NCI-H1694 (cell line): ENCODE results near the gene S100A6.

Experiments used
- DNase-seq: peaks from one replicate; lab custom pipeline; 2025; lab: John Stamatoyannopoulos, UW

The S100A6 gene

DNA sequence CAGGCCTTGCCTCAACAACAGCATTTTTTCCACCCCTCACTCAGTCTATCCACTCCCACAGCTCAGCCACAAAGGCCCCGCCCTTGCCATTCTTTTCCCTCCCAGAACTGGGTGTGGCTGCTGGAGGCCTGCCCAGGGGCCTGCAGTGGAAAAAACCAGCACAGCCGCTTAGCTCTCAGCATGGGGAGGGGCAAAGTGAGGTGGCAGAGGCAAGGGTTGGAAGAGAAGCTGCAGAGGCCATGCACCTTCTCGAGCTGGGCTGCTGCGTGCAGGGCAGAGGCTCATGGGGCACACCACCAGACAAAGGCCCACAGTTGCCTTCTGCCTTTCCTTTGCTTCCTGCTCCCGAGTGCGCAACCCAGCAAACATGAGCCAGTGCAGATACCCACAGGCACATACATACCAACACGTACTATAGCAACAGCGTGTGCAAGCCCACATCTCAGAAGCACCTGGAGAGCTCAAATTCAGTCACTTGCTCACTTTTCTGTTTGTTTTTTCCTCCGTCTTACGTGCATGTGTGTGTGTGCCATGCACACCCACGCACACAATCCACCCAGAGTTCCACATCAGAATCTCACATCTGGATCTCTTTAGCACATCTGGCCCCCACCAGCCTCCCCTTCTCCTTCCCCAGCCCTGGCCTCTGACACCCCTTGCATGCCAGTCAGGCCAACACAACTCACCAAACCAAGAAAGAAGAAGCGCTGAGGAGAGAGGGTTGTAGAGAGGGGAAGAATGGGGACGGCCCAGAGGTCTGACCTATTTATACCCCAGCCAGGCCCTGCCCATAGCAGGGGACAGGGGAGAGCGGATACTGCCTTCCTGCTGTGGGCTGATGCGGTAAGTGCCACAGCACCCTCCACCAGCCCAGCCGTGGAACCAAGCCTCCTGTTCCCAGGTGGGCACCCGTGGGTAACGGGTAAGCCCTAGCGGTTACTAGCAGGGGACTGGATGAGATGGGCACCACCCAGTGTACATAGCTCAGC is 9.6 kb upstream of the S100A6 start, which contains the start of gene S100A4:
Gene S100A4 (minus strand): TSS at position 740 of the 989 bp plus-strand sequence. CDS start 1,012 bp downstream, outside the sequence.
- peak; percentile 98 for DNase-seq

GRCh38 chr1:153544453-153545066 is 8.8 kb upstream of the S100A6 start:
- DNase-seq = no peak

- DNase-seq = no peak
Measured at GRCh38 chr1:153543736-153544135, 7.9 kb upstream of the S100A6 start.

- DNase-seq = no peak
Measured at GRCh38 chr1:153542956-153543711, 7.3 kb upstream of the S100A6 start.

DNA sequence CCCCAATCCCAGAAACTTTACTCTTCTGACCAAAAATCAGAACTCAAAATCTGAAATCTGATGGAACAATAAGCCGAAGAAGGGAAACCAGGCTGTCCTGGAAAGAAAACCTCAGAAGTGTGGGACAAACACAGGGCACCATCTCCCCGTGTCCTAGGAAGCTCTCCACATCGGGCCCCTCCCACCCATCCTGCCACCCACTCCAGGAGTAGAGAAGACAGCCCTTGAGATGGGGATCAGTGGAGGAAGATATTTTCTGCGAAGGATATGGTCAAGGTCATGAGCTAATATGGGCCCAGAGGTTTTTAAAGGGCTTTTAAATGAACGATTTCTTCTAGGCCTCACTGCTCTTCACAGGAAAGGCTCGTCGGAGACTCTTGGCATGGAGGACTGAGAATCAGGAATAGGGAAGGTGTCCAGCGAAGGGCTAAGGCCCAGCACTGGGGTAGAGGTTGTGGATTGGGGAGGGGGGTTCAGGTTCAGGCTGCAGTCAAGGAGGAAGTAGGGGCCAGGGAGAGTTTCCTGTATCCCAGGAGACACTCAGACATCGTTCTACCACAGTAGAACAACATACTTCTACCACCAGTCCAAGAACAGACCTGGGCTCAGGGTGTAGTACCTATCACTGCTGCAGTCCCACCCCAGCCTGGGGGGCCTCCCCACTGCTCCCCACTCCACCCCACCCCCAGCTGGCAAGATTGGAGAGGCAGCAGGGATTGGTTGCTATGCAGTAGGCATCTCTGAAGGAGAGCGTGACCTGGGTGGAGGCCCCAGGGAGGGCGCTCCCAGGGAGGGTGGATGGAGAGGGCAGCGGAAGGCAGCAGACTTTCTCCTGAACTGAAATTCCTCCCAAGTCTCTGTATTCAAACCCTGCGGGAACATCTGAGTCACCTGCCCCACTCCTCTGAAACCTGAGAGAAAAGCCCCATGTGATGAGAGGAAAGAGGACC is 6.1 kb upstream of the S100A6 start:
- DNase-seq = no peak

GRCh38 chr1:153540394-153541361 is 4.9 kb upstream of the S100A6 start, which contains the start of gene S100A5:
Gene S100A5, minus strand, starts transcription at chr1:153540934. Its CDS starts 743 bp downstream, at chr1:153540191.
- no peak for DNase-seq

DNA sequence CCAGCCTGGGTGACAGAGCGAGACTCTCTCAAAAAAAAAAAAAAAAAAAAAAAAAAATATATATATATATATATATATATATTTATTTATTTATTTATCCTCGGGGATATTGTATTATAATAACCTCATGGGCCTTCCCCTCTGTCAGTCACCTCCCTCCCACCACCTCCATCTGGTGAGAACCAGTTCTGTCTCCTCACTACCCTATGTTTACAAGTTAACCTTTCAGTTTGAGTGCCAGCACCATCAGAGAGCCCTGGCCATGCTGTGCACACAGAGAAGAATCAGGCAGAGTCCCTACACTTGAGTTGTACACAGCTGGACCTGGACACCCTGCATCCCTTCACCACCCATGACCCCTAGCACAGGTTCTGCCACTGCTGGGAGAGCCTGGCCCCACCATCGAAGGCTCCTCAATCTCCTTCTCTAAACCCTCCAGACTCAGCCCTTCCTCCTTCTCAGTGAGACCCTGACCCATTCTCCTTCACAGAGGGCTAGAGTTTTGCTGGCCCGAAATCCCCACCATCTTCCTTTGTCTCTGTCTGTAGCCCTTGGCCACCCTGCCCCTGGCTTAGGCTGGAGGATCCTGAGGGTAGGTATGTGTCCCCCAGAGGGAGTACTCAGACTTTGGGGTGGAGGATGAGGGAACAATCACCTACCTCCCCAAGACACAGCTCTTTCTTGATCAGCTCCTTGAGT is 3.8 kb upstream of the S100A6 start:
- no peak for DNase-seq

DNA sequence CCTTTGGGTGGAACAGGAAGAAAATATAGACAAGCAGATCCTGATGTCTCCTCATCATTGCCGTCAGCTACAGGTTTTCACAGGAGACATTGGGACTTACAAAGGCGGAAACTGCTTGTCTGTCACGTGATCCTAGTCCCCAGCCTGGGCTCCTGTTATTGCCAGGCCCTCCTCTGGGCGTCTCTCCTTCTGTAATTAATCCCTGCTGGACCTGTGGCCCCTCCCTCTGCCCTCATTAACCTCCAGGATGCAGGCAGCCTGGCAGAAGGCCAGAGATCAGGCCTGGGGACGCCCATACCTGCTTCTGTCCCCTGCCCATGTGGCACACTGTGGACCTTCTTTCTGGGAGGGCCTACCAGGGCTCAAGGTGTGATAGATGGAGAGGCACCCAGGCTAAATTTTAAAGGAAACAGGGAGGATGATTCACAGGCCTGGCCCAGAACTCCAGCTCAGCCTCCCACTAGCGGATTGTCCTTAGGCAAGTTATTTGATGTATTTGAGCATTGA is 2.6 kb upstream of the S100A6 start:
- DNase-seq = no peak

DNA sequence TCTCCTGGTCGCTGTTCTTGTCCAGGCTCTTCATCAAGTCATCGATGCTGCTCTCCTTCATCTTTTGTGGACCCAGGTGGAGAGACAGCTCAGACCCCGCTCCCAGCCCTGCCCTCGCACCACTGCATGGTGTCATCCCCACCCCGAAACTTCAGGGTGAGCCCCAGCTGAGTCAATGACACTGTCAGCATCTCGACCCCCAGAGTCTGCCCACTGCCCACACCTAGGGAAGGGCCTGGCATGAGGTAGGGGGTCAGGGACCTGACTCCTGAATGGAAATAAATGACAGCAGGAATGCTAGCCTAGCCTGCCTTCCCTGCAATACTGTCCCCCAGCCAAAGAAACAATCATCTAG is 1.6 kb upstream of the S100A6 start:
- no peak for DNase-seq

- no peak for DNase-seq
Measured at GRCh38 chr1:153536671-153537375, 1.0 kb upstream of the S100A6 start.

DNA sequence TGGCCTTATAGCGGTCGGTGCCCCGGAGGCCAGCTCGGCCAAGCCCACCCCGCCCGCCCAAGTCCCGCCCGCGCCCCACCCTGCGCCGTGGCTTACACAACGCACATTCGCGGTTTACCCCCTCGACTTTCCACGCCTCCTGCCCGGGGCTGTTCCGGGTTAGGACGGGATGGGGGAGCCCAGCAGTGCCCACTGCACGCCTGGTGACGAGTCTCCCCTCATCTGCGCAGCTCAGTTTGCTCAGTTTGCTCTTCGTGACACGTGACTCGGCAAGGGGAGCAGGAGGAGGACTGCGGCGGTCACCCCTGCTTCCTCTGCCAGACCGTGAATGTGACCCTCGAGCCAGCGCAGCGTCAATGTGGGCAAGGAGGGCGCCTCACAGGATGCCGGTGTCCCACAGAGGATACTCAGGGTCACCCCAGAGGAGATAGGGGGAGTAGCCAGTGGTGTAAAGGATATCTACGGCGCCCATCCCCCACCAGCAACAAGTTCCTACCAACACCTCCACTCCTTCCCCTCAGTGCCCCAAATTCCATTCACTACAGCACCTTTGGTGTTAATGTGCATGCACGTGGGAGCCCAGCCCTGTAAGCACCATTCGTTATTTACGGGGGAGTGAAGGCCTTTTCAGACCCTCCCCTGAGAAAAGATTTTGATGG is 350 bp upstream of the S100A6 start:
- DNase-seq = no peak

GRCh38 chr1:153534925-153535241 is 908 bp downstream of the S100A6 start:
- DNase-seq = no peak

DNA sequence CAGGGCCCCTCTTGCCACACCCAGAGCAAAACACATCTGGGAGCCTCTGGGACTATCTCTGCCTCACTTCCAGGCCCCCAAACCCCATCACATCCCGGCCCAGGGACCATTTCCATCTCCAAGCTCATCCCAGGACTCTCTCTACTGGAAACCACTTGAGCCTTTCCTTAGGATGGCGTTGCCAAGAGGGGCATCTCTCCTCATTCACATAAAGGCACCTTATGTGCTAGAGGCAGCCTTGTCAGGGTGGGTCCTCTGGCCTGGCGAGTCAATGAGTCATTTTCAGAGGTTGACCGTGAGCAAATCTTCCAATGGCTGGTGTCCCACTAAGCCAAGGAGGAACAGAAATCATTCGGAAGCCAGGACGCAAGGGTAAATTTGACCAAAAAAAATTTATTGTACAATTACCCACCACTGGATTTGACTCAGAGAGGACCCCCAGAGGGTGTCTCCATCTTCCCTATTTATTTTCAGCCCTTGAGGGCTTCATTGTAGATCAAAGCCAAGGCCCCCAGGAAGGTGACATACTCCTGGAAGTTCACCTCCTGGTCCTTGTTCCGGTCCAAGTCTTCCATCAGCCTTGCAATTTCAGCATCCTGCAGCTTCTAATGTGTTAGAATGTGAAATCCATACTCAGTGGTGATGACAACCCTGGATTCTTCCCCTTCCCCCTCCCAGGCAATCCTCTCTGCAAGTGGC is 1.4 kb downstream of the S100A6 start:
- no peak for DNase-seq

GRCh38 chr1:153533689-153534201 is 2.0 kb downstream of the S100A6 start:
- peak; percentile 78 for DNase-seq

- peak; percentile 96 for DNase-seq
Measured at GRCh38 chr1:153532769-153533599, 2.8 kb downstream of the S100A6 start.

- DNase-seq = no peak
Measured at GRCh38 chr1:153532181-153532580, 3.6 kb downstream of the S100A6 start.
